Esophagus squamous epithelium (tissue), 5 donors: ENCODE results near the gene OS9. TPM values are rescaled to one million over a fixed set of nuclear protein-coding genes. Genes with fewer than 3 reads are reported as not detected.

Experiments used
- DNase-seq: peaks from one replicate; lab custom pipeline; 2025; lab: John Stamatoyannopoulos, UW
- H3K27ac ChIP-seq, 4 donors: fragments of 200-600 bp; sonication (generic); one replicate each; pipeline ENCODE4 v1.5.1; 2016 to 2019; ENCODE audit warnings: mild to moderate bottlenecking in 1 of 4
- H3K27me3 ChIP-seq, 4 donors: fragments of 200-600 bp; sonication (generic); 1 replicate in 3 of 4; 2 replicates in 1 of 4; pipeline versions ENCODE4 v1.5.1 to v1.6.0; 2017 to 2021; ENCODE audit warnings: antibody characterized with exemption in 1 of 4
- H3K36me3 ChIP-seq, 3 donors: fragments of 200-600 bp; sonication (generic); one replicate each; pipeline ENCODE4 v1.5.1; 2016 to 2019
- H3K4me1 ChIP-seq, 3 donors: fragments of 200-600 bp; sonication (generic); one replicate each; pipeline ENCODE4 v1.5.1; 2017 to 2019
- H3K4me3 ChIP-seq, 4 donors: fragments of 200-600 bp; sonication (generic); 1 replicate in 3 of 4; 2 replicates in 1 of 4; pipeline ENCODE4 v1.5.1; 2016 to 2019; ENCODE audit warnings: mild to moderate bottlenecking in 2 of 4, moderate library complexity in 1 of 4
- H3K9me3 ChIP-seq, 3 donors: fragments of 200-600 bp; sonication (generic); one replicate each; pipeline ENCODE4 v1.5.1; 2016 to 2019
- CTCF ChIP-seq, 6 experiments: fragments of 450-650 bp in 4 of 6; fragments of 200-600 bp in 2 of 6; sonication (generic) in 2 of 6; IDR thresholded peaks; one replicate each; pipeline ENCODE4 v1.5.1; 2016 to 2019; ENCODE audit warnings: antibody characterized with exemption in 6 of 6, mild to moderate bottlenecking in 4 of 6, moderate library complexity in 4 of 6
- POLR2A ChIP-seq, 4 donors: fragments of 450-650 bp; IDR thresholded peaks; one replicate each; pipeline ENCODE4 v1.6.1; 2017; ENCODE audit warnings: antibody characterized with exemption in 4 of 4, mild to moderate bottlenecking in 4 of 4, moderate library complexity in 3 of 4
- WGBS, 2 donors: methylation state at CpG; one replicate each; pipeline ENCODE4 v1.1.5; 2018; 5-methylcytosine and 5-hydroxymethylcytosine counted together
- intact Hi-C: fragments of 100-400 bp; cut with DNase I; formaldehyde crosslinking; loops from one replicate; pipeline ENCODE4 v1.15.0; 2022
- total RNA-seq, 4 donors: library from RNA; depleted of rRNA; stranded (reverse); fragments of >200 nt; gene quantifications; one replicate each; pipeline ENCODE4 v1.1.0, GENCODE V29; 2016
- donor health status: DM: yes; HTN: yes; CAD: no.

The OS9 gene
- total RNA-seq, 4 donors from 2014 or later: 151 to 231 (median 168) TPM

GRCh38 chr12:57766464-57767304, 72.8 kb downstream of the OS9 start, which contains the start of gene CYP27B1:
Gene CYP27B1, minus strand, starts transcription at chr12:57767078. Its CDS starts 37 bp downstream, at chr12:57767041.
- Histone ChIP-seq H3K36me3 (peaks cover 0 to 33% (median 5%) of the 10 kb centered on the region in 3 donors), H3K9me3 (no peaks in the 10 kb centered on the region), H3K4me3 (peak within 1 kb of the TSS; percentile 23 to 70 (median 52)), H3K27ac (no peak within 1 kb of the TSS), H3K27me3 (peaks cover 0 to 55% (median 10%) of the 10 kb centered on the region in 4 donors), H3K4me1 (peaks cover 32 to 44% (median 35%) of the 10 kb centered on the region in 3 donors)
- DNase-seq: no peak
- 3 to 12% methylated on average over 16 to 22 of the region's 38 CpGs for WGBS, 2 donors
- TF ChIP-seq POLR2A (IDR thresholded peaks at IDR 0.05) (no peak), CTCF (IDR thresholded peaks at IDR 0.05) (no peak)
- intact Hi-C loops: no loop called here

GRCh38 chr12:57767305-57767698, 73.4 kb downstream of the OS9 start:
- H3K36me3 ChIP-seq: peaks cover 0 to 33% (median 5%) of the 10 kb centered on the region in 3 donors
- H3K4me1 ChIP-seq: peaks cover 33 to 44% (median 35%) of the 10 kb centered on the region in 3 donors
- peaks cover 0 to 51% (median 10%) of the 10 kb centered on the region in 4 donors for H3K27me3 ChIP-seq
- H3K9me3 ChIP-seq: no peaks in the 10 kb centered on the region
- no peak overlapping the region for H3K27ac ChIP-seq
- no peak for TF ChIP-seq CTCF (IDR thresholded peaks at IDR 0.05)
- no peak for TF ChIP-seq POLR2A (IDR thresholded peaks at IDR 0.05)
- no peak overlapping the region for H3K4me3 ChIP-seq
- intact Hi-C loops: no loop called here
- no peak for DNase-seq

- DNase-seq: no peak
- peaks cover 33 to 45% (median 35%) of the 10 kb centered on the region in 3 donors for H3K4me1 ChIP-seq
- H3K4me3 ChIP-seq: no peak overlapping the region
- TF ChIP-seq POLR2A (IDR thresholded peaks at IDR 0.05) (no peak), CTCF (IDR thresholded peaks at IDR 0.05) (no peak)
- H3K36me3 ChIP-seq: peaks cover 0 to 33% (median 5%) of the 10 kb centered on the region in 3 donors
- H3K27me3 ChIP-seq: peaks cover 0 to 46% (median 10%) of the 10 kb centered on the region in 4 donors
- intact Hi-C loops: no loop called here
- no peaks in the 10 kb centered on the region for H3K9me3 ChIP-seq
- WGBS, 2 donors: 88 to 95% methylated on average over 3 of the region's 3 CpGs
- no peak overlapping the region for H3K27ac ChIP-seq
Observed at GRCh38 chr12:57767876-57768275, 73.9 kb downstream of the OS9 start.

- no peaks in the 10 kb centered on the region for H3K9me3 ChIP-seq
- TF ChIP-seq POLR2A (IDR thresholded peaks at IDR 0.05) (no peak), CTCF (IDR thresholded peaks at IDR 0.05) (no peak)
- no peak overlapping the region for H3K4me3 ChIP-seq
- H3K27ac ChIP-seq: no peak overlapping the region
- intact Hi-C loops: no loop called here
- WGBS, 2 donors: 94 to 100% methylated on average over 2 to 9 of the region's 11 CpGs
- H3K36me3 ChIP-seq: peaks cover 0 to 38% (median 5%) of the 10 kb centered on the region in 3 donors
- DNase-seq: no peak
- H3K4me1 ChIP-seq: peaks cover 34 to 54% (median 39%) of the 10 kb centered on the region in 3 donors
- H3K27me3 ChIP-seq: peaks cover 0 to 29% (median 8%) of the 10 kb centered on the region in 4 donors
Observed at GRCh38 chr12:57769594-57769993, 75.7 kb downstream of the OS9 start.

- intact Hi-C loops: no loop called here
- H3K36me3 ChIP-seq: peaks cover 0 to 50% (median 5%) of the 10 kb centered on the region in 3 donors
- no peak for DNase-seq
- TF ChIP-seq POLR2A (IDR thresholded peaks at IDR 0.05) (no peak), CTCF (IDR thresholded peaks at IDR 0.05) (no peak)
- peaks cover 24 to 43% (median 28%) of the 10 kb centered on the region in 3 donors for H3K4me1 ChIP-seq
- H3K9me3 ChIP-seq: no peaks in the 10 kb centered on the region
- H3K4me3 ChIP-seq: peak overlapping the region in 1 of 4 donors; percentile 95
- peaks cover 0 to 17% (median 2%) of the 10 kb centered on the region in 4 donors for H3K27me3 ChIP-seq
- 74 to 92% methylated on average over 4 of the region's 4 CpGs for WGBS, 2 donors
- H3K27ac ChIP-seq: peak overlapping the region in 3 of 4 donors; percentile 95 to 98 (median 95)
Observed at GRCh38 chr12:57770734-57771133, 76.8 kb downstream of the OS9 start.
